22Rv1 (cell line): ENCODE results near the gene TRIM10.

Experiments used
- H3K27ac ChIP-seq: fragments of 450-650 bp; 2 replicates; pipeline ENCODE4 v1.5.1; 2017
- CTCF ChIP-seq: fragments of 450-650 bp; IDR thresholded peaks from 2 replicates; pipeline ENCODE4 v1.5.1; 2017; ENCODE audit warnings: mild to moderate bottlenecking
- ZFX ChIP-seq: fragments of 450-650 bp; IDR thresholded peaks from 2 replicates; pipeline ENCODE4 v1.6.1; 2017; ENCODE audit warnings: antibody characterized with exemption, borderline replicate concordance

TRIM10 gene

GRCh38 chr6:30152016-30152673 lies 8.9 kb downstream of the TRIM10 start:
- TF ChIP-seq CTCF (no peak), ZFX (no peak)
- no peak overlapping the region for H3K27ac ChIP-seq

- TF ChIP-seq ZFX: no peak
- no peak for TF ChIP-seq CTCF
- H3K27ac ChIP-seq: no peak overlapping the region
Measured at GRCh38 chr6:30151580-30151979, 9.4 kb downstream of the TRIM10 start.

- TF ChIP-seq ZFX (no peak), CTCF (no peak)
- H3K27ac ChIP-seq: no peak overlapping the region
Measured at GRCh38 chr6:30150671-30151395, 10.2 kb downstream of the TRIM10 start.

GRCh38 chr6:30149858-30150550 lies 11.0 kb downstream of the TRIM10 start:
- TF ChIP-seq CTCF: no peak
- TF ChIP-seq ZFX: no peak
- H3K27ac ChIP-seq: no peak overlapping the region

- no peak for TF ChIP-seq CTCF
- no peak for TF ChIP-seq ZFX
- H3K27ac ChIP-seq: no peak overlapping the region
Measured at GRCh38 chr6:30149234-30149633, 11.8 kb downstream of the TRIM10 start.

- H3K27ac ChIP-seq: no peak overlapping the region
- no peak for TF ChIP-seq CTCF
- no peak for TF ChIP-seq ZFX
Measured at GRCh38 chr6:30147096-30147495, 13.9 kb downstream of the TRIM10 start.

- TF ChIP-seq CTCF: no peak
- TF ChIP-seq ZFX: no peak
- H3K27ac ChIP-seq: no peak overlapping the region
Measured at GRCh38 chr6:30145818-30146217, 15.2 kb downstream of the TRIM10 start.
